Measurements from ENCODE around the gene CSF2. TPM values are rescaled to one million over a fixed set of nuclear protein-coding genes. Genes with fewer than 3 reads are reported as not detected.

Gene CSF2
- total RNA-seq (ENCODE audit: insufficient read depth, low replicate concordance), result not detected

DNA sequence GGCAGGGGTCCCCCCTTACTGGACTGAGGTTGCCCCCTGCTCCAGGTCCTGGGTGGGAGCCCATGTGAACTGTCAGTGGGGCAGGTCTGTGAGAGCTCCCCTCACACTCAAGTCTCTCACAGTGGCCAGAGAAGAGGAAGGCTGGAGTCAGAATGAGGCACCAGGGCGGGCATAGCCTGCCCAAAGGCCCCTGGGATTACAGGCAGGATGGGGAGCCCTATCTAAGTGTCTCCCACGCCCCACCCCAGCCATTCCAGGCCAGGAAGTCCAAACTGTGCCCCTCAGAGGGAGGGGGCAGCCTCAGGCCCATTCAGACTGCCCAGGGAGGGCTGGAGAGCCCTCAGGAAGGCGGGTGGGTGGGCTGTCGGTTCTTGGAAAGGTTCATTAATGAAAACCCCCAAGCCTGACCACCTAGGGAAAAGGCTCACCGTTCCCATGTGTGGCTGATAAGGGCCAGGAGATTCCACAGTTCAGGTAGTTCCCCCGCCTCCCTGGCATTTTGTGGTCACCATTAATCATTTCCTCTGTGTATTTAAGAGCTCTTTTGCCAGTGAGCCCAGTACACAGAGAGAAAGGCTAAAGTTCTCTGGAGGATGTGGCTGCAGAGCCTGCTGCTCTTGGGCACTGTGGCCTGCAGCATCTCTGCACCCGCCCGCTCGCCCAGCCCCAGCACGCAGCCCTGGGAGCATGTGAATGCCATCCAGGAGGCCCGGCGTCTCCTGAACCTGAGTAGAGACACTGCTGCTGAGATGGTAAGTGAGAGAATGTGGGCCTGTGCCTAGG is at the start of gene CSF2:
Gene CSF2, plus strand, starts transcription at position 559 of the 783 bp plus-strand sequence. Its CDS starts 35 bp downstream, at position 594.
- DNase-seq (ENCODE audit: low spot score), result no peak

DNA sequence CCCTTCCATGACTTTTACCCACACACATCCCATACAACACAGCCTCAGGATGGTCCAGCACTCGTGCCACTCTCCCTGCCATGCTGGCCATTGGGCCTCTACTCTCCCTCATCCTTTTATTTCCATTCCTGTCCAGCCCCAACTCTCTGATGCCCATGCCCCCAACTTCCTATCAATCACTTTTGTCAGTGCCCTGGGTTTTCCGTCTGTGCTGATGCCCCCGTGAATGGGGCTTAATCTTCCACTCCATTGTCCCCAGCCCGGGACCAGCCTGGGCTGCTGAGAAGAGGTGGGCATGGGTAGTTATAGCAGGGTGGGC is 49.5 kb upstream of the CSF2 start:
- no peak for DNase-seq (ENCODE audit: low spot score)

DNA sequence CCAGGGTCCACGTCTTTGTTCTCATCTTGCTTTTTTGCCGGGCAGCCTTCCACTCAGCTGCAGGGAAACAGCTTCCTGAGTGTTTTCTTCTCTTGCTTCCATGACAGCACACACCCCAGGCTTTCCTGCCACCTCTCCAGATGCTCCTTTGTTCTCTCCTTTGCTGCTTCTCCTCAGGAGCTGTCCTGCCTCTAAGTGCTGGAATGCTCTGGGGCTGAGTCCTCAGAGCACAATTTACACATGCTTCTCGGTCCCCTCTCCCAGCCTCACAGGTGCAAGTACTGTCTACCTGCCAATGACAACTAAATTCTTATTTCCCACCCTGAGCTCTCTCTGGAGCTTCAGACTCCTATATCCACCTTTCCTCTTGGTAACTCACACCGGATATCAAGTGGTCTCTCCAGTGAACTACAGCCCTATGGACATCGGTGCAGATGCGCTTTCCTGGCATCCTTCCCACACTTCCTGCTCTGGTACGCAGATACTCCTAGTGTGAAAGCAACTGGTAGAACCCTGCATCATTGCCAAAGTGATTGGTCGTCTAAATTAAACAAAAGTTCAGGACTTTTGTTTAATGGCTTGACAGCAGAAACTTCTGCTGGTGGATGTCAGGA is 48.7 kb upstream of the CSF2 start:
- no peak for DNase-seq (ENCODE audit: low spot score)

DNA sequence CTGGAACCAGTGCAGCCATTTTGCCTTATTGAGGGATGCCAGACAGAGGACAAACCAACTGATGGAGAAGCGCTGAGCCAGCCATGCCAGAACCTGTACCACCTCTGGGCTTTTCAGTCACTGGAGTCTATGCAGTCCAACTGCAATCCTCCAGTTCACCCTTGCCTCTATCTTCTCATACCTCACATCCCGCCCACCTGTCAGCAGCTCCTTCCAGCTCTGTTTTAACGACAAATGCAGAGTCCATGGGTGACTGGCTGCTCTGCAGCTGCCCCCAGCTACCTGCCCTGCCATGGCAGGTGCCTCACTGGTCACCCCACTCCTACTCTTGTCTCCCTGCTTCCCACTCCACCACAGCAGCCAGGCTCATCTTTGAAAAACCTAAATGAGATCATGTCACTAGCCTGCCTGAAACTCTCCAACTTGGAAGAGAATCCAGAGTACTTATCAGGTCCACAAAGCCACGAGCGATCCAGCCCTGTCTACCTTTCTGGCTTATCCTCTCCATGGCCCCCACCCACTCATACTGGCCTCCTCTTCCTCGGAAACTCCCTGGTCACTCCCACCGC is 48.1 kb upstream of the CSF2 start:
- no peak for DNase-seq (ENCODE audit: low spot score)

DNA sequence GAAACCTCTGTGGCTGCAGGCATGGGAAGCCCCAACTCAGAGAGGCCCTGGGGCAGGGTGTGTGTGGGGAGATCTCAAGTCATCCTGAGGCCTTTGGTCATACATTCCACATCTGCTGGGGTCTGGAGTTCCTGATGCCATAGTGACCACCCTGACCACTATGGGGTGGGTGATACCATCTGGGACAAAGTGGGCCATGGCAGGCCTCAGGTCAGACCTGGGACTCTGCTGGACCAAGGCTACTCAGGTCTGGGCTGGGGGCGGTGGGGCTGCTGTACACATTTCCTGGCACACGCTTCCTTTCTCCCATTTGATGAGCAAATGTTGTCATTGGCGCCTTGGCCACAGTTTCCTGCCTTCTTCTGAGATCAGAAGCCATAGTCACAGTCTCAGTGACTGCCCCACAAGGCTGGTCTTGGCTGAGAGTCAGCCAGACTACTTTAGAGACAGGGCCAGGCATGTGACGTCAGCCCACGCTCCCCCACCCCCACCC is 47.0 kb upstream of the CSF2 start:
- no peak for DNase-seq (ENCODE audit: low spot score)

DNA sequence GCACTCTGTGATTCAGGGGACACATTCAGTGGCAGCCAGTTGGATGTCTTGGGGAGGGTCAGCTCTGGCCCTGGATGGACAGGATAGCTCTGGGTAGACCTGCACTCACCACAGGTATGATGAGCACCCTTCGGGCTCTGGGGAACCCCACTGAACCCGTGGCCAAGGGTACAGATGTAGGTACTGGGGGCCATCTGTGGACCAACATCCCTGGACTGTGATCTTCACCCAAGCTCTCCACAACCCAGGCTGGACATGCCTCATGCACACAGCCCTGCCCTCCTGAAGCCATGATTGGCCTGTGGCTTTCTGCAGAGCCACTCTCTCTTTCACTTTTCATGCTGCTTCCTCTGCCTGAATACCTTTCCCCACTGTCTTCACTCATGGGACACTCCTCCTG is 46.6 kb upstream of the CSF2 start:
- no peak for DNase-seq (ENCODE audit: low spot score)

DNA sequence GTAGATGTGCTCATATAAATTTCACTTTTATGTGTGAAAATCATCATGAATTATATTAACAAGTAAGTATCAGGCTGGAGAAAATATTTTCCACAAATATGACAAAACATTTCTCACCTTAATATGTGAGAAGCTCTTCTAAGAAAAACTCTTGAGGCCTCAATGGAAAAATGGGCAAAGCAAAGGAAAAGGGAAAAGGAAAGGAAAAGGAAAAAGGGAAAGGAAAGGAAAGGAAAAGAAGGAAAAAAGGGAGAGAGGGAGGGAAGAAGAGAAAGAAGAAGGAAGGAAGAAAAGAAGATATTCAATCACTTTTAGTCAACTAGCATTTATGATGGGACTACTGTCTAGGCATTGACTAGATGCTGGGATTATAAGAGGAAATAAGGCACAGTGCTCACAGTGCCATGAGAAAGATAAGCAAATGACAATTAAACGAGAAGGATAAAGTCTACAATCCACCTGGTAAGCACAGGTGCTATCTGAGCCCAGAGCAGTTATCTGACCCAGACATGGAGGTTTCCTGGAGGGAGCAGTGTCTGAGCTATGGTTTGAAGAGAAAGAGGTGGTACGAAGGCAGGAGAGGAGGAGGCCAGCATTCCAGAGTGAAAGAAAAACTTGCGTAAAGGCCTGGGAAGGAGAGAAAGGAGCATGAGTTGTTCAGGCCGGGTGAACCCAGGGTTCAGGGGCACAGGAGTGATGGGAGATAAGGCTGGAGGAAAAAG is 43.8 kb upstream of the CSF2 start:
- DNase-seq (ENCODE audit: low spot score), result no peak

DNA sequence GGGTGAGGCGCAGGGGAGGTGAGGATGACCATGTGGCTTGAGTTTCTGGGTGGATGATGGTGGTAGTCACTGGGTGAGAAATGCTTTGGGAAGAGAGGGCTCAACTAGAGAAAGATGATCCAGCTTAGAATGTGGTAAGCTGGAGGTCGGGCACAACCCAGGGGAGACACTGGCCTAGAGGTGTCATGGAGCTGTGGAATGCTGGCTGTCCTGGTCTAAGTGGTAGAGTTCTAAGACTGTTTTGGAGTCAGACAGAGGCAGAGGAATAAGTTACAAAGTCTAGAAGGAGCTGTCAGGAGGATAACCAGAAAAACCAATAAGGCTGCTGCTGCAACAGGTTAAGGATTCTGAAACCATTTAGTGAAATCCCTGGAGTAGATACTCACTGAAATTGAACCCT is 43.0 kb upstream of the CSF2 start:
- DNase-seq (ENCODE audit: low spot score), result no peak

DNA sequence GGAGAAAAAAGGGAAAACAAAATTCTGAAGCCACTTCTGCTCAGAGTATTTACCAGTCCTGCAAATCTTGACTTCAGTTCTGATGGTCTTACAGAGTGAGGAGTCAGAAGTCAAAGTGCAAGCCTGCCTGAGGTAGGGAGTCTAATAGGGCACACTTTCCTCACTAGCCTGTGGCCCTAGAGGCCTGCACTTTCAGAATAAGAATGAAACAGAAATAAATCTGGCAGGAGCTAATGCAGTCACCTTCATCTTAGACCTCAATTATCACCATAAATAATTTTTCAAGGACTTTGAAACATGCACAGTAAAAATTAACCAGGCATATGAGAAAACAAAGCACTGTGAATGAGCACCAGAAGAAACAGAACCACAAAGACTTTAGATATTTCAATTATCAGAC is 41.4 kb upstream of the CSF2 start:
- DNase-seq (ENCODE audit: low spot score), result no peak

DNA sequence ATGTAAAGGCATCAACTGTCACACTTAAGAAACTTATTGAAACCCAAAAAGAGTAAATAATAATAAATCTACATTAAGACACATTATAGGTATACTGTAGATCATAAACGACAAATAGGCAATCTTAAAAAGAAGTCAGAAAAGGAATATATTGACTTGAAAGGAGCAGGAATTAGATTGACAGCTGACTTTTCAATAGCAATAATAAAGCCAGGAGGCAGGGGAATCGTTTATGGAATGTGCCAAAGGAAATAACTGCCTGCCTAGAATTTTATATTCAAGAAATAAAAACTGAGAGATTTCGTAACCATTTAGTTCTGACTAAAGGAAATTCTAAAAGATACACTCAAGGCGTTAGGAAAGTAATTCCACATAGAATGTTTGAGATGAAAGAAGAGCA is 40.5 kb upstream of the CSF2 start:
- no peak for DNase-seq (ENCODE audit: low spot score)

DNA sequence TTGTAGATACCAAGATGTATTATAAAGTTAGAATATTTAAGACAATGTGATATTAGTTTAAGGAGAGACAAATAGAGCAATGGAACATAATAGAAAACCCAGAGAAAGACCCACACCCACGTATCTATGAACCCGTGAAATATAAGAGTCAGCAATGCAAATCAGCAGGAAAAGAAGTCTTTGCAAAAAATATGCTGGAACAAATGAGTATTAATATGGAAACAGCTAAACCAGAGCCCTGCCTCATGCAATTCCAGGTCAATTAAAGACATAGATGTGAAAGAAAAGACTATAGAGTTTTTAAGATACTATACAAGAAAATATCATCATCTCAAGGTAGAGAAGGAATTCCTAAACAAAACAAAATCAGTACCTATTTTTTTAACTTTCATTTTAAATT is 36.2 kb upstream of the CSF2 start:
- DNase-seq (ENCODE audit: low spot score), result no peak

DNA sequence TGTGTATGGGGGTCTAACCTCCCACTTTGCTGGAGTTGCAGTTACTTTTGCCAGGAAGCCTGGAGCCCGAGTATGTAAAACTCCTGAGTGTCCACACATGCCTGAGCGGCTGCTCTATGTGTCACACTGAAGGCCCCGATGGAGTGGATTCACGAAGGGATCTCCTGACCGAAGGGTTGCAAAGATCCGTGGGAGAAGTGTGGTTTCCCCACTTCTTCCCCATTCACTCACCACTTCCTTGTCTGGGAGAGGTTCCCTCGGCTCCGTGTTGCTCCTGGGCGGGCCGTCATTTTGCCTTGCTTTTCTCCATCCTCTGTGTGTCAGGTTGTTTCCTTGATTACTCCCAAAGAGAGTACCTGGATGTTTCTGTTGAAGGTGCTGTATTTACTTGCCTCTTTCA is 29.4 kb upstream of the CSF2 start:
- DNase-seq (ENCODE audit: low spot score), result no peak

DNA sequence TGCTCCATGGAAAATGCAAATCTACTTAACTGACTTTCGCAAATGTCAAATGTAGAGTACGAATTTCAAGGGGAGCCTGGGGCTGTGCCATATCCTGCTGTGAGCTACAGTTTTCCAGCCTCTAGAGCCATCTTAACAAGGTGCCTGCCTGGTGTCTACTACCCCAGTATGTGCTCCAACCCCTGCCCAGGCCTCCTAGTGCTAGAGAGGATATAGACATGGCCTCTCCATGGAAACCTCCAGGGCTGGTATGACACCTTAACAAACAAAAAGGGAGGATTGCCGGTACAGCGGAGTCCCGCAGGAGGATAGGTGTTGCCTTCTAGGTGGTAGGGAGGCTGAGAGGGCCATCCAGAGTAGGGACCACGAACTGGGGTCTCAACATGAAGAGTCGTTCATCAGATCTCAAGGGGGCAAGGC is 26.7 kb upstream of the CSF2 start:
- DNase-seq (ENCODE audit: low spot score), result no peak

DNA sequence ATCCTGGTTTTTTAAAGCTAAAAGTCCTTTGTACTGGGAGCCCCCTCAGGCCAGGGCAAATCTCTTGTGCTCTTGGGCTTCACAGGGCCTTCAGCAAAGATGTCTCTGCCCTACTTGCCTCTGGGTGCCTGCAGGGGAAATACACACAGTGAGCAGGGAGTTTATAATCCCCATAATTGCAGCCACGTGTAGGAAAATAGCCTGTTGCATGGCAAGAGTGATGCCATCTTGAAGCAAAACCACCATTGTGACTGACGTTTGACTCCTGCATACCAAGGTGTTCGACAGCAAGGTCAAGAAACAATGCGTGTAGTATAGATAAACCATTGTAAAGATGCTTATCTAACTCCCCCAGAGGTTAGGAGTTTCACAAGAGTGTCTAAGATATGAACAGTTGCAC is 24.5 kb upstream of the CSF2 start:
- DNase-seq (ENCODE audit: low spot score), result no peak

DNA sequence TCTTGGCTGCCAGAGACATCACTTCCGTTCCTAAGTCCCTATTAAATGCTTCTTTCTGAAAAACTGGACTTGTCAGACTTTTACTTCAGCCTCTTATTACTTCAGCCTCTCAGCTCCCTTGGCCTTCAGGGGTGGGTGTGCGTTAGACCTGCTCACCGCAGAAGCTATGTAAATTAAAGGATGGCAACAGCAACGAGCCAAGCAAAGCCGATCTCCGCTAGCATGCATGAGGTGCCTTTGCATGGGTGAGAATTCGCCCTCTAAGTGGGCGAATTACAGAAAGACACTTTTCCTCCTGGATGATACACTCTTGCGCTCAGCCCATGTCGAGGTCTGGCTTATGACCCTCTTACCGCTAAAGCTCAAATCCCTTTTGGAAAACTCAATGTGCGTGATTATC is 24.0 kb upstream of the CSF2 start:
- no peak for DNase-seq (ENCODE audit: low spot score)

DNA sequence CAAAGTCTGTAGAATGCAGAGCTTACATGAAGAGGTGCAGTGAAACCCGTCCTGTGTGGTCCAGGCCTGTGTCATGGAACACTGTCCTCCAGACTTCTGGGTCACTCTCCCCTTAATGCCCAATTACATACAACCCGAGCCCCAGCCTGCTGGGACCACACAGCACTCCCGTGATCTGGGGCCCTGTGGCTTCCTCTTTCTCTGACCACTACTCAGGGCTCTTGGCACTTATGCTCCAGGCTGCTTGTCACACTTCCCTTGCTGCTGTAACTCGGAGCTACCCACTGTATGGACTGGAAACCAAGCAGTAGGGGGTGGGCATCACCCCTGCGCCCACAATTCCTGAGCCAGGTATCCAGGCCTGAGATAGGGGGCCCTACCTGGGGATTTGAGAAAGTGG is 23.5 kb upstream of the CSF2 start:
- peak; percentile 12 for DNase-seq (ENCODE audit: low spot score)

DNA sequence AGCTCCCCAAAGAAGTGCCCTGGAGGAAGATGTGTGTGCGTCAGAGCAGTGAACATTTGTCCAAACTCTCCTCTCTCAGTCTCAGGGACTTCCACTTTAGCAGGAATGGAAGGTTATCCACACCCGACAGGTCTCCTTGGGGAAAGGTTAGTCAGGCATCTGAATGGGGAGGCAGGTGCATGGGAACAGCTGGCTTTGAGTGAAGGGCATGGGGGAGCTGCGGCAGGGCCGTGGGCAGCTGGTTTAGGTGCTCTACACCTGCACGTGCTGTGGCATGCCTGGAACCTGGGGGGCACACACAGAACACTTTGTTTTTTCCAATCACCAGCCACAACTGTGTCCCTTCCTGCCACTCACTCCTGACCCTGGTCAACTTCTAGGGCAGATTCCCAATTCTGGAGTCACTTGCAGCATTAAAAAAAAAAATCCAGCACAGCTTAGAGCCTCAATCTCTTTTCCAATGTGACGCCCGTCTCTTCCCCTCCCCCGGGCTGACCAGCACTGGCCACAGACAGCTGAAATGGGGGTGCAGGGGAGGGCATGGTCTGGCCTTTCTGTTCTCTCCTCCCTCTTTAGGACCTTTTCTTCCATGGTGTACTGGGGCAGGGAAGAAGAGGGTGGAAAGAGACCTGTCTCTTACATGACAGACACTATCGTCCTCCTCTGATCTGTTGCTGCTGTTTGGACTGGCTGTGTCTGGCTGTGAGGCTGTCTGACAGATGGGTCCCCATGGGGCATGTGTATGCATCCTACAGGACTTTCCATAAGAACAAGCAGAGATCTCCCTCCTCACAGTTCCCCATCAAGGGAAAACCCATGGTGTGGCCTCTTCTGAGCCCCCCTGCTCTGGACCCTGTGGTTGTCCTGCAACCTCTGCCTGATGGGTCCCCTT is 22.7 kb upstream of the CSF2 start:
- no peak for DNase-seq (ENCODE audit: low spot score)

DNA sequence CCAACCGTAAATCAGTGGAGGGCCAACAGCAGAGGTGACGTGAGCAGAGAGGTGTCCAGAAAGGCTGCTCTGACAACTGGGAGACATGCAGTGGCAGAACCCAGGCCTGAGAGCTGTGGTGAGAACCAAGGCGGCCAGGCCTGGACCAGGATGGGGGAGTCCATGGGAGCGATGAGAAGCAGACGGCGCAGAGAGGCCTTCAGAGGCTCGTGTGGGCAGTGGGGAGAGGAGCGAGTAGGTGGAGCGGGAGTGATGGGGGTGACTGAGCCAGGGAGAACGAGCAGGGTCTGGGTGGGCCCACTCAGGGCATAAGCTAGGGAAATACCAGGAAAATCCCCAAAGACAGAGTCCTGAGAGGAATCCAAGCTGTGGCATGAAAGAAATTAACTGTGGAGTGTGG is 21.1 kb upstream of the CSF2 start:
- DNase-seq (ENCODE audit: low spot score), result no peak

DNA sequence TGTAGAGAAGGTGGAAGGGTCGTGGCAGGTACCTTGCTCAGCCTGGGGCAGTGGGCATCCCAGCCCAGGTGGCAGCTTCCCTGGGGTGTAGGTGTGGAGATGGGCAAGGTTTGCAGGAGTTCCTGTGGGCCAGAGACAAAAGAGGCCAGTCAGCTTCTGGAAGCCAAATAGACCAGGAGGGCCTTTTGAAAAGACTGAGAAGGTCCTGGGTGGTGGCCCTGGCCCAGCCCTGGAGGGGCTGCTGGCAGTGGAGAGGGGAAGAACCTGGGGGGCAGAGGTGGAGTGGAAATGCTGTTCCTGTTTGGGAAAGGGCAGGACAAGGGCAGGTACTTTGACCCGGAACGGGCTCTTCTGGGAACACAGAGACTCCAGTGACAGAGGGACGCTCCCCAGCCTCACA is 20.1 kb upstream of the CSF2 start:
- no peak for DNase-seq (ENCODE audit: low spot score)

DNA sequence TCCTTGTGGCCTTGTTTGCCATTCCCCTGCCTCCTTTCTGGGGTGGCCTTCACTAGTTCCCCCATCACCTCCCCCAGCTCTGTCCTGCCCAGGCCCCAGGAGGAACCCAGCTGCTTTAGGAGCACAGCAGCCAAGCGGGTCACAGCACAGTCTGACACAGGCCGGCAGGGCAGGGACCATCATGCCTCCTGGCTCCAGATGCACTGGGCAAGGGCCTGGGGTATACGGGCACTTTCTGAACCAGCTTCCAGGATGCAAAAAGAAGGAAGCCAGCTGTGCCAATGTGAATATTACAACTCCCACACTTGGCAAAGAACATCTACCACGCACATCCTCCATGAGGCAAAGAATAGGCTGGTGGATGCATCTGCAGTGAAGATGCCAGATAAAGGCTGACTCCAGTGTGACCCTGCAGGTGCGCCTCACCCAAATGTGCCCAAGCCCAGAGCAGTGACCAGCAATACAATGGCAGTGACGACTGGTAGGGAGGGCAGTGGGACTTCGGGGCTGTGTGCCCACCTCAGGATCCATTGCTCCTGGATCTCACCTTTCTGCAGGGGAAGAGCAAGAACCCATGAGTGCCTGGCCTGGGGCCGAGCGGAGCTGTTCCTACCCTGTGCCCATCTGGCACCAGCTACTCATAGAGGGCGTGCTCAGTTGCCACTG is 19.4 kb upstream of the CSF2 start:
- no peak for DNase-seq (ENCODE audit: low spot score)
